K562 treated with DMSO at 1 percent for 48 hours (cell line): ENCODE measurements around the gene GSTM3. TPM values are rescaled to one million over a fixed set of nuclear protein-coding genes. Genes with fewer than 3 reads are reported as not detected.

Source experiments
- total RNA-seq: library from RNA; unstranded; fragments of 300-600 nt; gene quantifications from 2 replicates; pipeline ENCODE4 v1.2.3, GENCODE V29; 2022; ENCODE audit warnings: low replicate concordance; ENCODE audit errors: extremely low read depth

Gene GSTM3
- total RNA-seq, result not detected in 2 replicates

GRCh38 chr1:109740615-109741373 is at the start of gene GSTM3:
GSTM3 (minus strand) TSS chr1:109741038; CDS start chr1:109740287, 751 bp downstream.

GRCh38 chr1:109763646-109764415 is 23.0 kb upstream of the GSTM3 start, which contains the start of gene EPS8L3:
EPS8L3 (minus strand) TSS chr1:109763923; CDS start chr1:109761749, 2,174 bp downstream.

DNA sequence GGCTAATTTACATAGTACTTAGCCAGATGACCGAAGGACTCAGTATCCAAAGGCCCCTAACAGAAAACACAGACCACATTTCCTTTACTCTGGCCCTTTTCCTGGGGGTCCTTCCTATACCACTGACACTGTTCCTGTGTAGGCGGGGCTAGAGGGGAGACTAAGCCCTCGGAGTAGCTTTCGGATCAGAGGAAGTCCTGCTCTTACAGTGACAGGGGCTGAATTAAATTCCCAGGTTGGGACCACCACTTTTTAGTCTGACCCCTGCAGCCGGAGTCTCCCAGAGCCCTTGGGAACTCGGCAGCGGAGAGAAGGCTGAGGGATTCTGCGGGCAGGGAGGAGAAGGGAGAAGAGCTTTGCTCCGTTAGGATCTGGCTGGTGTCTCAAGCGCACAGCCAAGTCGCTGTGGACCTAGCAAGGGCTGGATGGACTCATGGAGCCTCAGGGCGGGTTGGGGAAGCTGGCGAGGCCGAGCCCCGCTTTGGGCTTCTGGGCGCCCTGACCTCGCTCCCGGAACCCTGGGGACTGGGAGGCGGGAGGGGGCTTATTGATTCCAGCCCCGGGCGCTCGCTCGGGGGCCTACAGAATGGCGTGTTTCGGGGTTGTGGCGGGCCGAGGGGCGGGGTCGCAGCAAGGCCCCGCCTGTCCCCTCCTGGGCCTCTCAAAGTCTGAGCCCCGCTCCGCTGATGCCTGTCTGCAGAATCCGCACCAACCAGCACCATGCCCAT is 29.1 kb downstream of the GSTM3 start, which contains the start of gene GSTM5:
Gene GSTM5 (plus strand): TSS at position 659 of the 728 bp plus-strand sequence. CDS start 62 bp downstream, at position 721.

GRCh38 chr1:109687641-109688499 is 53.0 kb downstream of the GSTM3 start, which contains the start of gene GSTM1:
GSTM1 (plus strand) TSS chr1:109687817; CDS start chr1:109687874, 57 bp downstream.

Other genes starting within 250 kb of the GSTM3 start
- not detected in 2 replicates for gene CYB561D1, start 246.9 kb downstream of the GSTM3 start, total RNA-seq
- not detected in 2 replicates for gene AMIGO1, start 231.3 kb downstream of the GSTM3 start, total RNA-seq
- gene GPR61, start 201.2 kb downstream of the GSTM3 start, total RNA-seq, result not detected in 2 replicates
- gene GNAI3, start 192.4 kb downstream of the GSTM3 start, total RNA-seq, result not detected in 2 replicates
- gene GNAT2, start 121.4 kb downstream of the GSTM3 start, total RNA-seq, result not detected in 2 replicates
- gene AMPD2, start 121.2 kb downstream of the GSTM3 start, total RNA-seq, result 959 TPM in 1 of 2 replicates, not detected in the other
- not detected in 2 replicates for gene GSTM4, start 84.9 kb downstream of the GSTM3 start, total RNA-seq
- gene GSTM2, start 73.0 kb downstream of the GSTM3 start, total RNA-seq, result not detected in 2 replicates
- gene GSTM1, start 53.2 kb downstream of the GSTM3 start, total RNA-seq, result not detected in 2 replicates
- gene GSTM5, start 28.8 kb downstream of the GSTM3 start, total RNA-seq, result not detected in 2 replicates
- not detected in 2 replicates for gene EPS8L3, start 22.9 kb upstream of the GSTM3 start, total RNA-seq
- gene CSF1, start 169.8 kb upstream of the GSTM3 start, total RNA-seq, result not detected in 2 replicates
- gene AHCYL1, start 243.7 kb upstream of the GSTM3 start, total RNA-seq, result not detected in 2 replicates